Activated T-cell treated with anti-CD3 and anti-CD28 coated beads, Interleukin-2, amount 50 U/mL, for 48 hours (primary cell): ENCODE measurements around the gene UGT2A2.
"Not testable (repeated sequence)": the region's sequence is repeated elsewhere in the genome, so short reads cannot be mapped to it uniquely, and the experiment has no call there.

Experiments
- DNase-seq, 2 experiments: peaks; one replicate each; pipeline ENCODE4 v3.0.0-alpha.2; 2020

UGT2A2 gene

DNA sequence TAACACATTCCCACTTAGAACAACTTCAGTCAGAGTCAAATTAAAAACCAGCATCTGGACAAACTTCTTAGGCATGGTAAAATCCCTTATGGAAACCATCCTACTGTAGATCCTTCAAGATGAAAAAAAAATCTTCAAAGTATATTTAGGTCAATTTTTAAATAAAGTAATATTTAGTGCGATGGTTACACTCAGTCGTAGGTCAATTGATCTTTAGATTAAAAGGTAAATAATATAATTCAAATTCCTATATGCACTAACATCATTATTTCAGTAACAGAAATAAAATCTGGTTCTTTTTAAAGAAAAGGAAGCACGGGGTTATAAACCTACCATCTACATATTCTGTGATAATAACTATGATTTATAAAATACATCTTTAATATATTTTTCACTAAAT, at the start of gene UGT2A2:
UGT2A2 (minus strand) TSS at position 101 of the 400 bp plus-strand sequence; CDS start at position 99, 2 bp downstream.
- no peak for DNase-seq

GRCh38 chr4:69684804-69685203, 45.4 kb upstream of the UGT2A2 start:
- no peak for DNase-seq

- no peak for DNase-seq
Observed at GRCh38 chr4:69668680-69669079, 29.2 kb upstream of the UGT2A2 start.

GRCh38 chr4:69664009-69664408, 24.6 kb upstream of the UGT2A2 start:
- not testable (repeated sequence) for DNase-seq

DNA sequence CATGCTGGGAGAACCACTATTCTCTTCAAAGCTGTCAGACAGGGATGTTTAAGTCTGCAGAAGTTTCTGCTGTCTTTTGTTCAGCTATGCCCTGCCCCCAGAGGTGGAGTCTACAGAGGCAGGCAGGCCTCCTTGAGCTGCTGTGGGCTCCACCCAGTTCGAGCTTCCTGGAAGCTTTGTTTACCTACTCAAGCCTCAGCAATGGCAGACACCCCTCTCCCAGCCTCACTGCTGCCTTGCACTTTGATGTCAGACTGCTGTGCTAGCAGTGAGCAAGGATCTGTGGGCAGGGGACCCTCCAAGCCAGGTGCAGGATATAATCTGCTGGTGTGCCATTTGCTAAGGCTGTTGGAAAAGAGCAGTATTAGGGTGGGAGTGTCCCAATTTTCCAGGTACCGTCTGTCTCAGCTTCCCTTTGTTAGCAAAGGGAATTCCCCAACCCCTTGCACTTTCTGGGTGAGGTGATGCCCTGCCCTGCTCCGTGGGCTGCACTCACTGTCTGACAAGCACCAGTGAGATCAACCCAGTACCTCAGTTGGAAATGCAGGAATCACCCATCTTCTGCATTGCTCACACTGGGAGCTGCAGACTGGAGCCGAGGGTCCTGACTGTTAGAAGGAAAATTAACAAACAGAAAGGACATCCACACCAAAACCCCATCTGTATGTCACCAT, 21.8 kb upstream of the UGT2A2 start:
- not testable (repeated sequence) for DNase-seq

GRCh38 chr4:69658133-69658532, 18.7 kb upstream of the UGT2A2 start:
- DNase-seq: no peak

DNA sequence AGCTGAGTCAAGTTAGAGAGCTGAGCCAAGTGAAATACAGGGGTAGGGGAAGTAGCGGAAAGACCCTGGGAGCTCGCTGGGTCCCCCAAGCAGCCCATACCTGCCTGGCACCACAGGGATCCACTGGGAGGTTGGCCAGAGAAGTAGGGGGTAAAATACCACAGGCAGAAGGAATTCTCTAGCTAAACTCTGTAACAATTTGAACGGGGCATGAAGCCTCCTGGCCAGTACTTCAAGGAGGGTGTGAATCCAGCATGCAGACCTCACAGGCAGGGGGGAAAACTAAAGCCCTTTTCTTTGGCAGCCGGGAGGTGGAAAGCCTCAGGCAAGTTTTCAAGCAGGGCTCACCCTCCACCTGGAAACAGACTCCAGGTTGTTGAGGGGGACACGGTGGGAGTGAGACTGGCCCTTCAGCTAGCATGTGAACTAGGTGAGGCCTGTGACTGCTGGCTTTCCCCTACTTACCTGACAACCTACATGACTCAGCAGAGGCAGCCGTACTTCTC, 17.3 kb upstream of the UGT2A2 start:
- DNase-seq: no peak

GRCh38 chr4:69653147-69653546, 13.7 kb upstream of the UGT2A2 start, which contains the start of gene UGT2A1:
Gene UGT2A1 (minus strand): TSS chr4:69653247. CDS start chr4:69647644, 5,603 bp downstream.
- DNase-seq: no peak

DNA sequence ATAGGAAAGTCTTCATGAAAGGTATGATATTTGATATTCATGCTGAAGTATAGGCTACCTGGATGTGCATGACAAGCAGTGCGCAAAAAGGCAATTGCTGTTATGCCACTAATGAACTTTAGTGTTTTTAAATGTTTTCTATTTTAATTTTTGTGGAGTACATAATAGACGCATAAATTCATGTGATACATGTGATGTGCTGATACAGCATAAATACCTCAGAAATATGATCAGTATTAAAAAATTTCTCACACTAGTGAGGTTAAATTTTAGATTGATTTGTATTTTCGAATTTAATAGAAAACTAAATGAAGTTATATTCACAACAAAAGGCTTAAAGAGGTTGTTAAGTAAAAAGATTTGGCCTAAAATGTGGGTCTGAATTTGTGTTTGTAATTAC, 11.4 kb upstream of the UGT2A2 start:
- no peak for DNase-seq

GRCh38 chr4:69649629-69650028, 10.2 kb upstream of the UGT2A2 start:
- no peak for DNase-seq

DNA sequence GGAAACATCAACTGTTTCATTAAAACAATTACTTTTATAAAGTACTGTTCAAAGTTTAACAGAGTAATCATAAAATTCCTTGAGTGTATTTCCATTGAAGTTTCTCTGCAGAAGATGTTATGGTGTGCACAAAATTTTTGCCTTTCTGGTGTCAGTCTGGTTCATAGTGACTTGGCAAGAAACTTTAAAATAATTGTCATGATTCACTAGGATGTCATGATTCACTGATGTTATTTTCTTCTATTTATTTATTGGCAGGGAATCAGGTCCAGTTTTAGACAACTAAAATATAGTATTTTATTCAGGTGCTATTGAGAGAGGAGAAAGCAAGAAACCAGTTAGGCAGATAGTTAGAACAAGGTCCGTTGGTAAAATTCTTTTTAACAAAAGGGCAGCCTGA, 9.8 kb upstream of the UGT2A2 start:
- no peak for DNase-seq

DNA sequence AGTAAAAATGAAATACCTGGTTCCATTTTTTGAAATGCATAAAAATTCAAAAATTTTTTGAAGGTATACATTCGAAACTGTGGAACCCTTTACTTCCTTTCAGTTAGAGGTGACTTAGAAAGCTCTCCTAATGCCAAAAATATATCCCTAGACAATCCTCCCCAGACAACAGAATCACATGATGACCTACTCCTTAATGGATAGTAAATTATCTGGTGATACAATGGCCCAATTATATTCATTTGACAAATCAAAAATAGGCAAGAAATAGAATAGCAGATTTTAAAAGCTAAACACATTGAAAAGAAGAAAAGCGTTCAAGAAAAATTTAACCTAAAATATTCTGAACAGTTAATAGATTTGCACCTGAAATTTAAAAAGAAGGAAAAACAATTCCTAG, 3.5 kb upstream of the UGT2A2 start:
- no peak for DNase-seq

DNA sequence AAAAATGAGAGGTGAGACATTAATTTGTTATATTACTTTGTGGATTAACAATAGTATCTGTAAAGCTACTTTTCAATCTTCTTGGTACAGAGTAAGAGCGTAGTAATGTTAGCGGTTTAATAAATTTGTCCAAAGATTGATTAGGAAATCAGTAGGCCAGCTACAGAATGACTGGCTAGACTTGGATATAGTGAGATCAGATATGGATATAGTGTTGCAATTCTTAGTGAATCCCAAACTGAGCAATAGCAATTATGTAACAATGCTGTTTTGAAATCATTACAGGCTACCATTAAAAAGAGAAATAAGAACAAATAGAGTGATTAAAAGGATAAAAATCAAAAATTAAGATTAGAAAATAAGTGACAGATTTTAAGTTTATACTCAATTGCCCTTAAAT, 847 bp upstream of the UGT2A2 start:
- DNase-seq: no peak

GRCh38 chr4:69617083-69617694, 22.3 kb downstream of the UGT2A2 start:
- DNase-seq: no peak

DNA sequence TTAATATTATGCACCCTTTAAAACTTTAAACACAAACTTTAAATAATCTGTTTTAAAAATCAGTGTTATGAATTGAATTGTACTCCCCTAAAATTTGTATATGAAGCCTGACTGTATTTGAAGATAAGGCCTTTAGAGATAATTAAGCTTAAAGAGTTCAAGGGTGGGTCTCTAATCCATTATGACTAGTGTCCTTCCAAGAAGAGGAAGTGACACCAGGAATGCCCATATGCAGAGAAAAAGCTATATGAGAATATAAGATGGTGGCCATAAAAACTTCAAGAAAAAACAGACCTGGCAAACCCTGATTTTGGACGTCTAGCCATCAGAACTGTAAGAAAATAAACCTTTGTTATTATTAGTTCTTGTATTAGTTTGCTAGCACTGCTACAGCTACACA, 29.0 kb downstream of the UGT2A2 start:
- no peak for DNase-seq

DNA sequence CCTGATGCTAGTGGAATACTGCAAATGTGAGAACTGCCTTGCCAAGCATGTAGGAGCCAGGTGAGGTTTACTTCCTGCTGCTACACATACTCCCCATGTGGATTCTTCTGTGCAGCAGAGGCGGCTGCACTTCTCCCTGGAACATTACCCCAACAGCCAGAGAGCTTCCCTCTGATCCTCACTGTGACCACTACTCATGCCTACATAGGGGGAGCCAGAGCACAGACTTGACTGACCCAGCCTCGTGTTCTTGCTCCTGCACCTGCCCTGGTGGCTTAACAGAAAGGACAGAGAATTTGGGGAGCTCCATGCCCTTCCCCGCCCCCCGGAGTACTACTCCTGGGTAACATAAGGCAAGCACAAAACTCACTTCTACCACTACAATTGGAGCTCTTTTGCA, 38.4 kb downstream of the UGT2A2 start:
- DNase-seq: no peak

DNA sequence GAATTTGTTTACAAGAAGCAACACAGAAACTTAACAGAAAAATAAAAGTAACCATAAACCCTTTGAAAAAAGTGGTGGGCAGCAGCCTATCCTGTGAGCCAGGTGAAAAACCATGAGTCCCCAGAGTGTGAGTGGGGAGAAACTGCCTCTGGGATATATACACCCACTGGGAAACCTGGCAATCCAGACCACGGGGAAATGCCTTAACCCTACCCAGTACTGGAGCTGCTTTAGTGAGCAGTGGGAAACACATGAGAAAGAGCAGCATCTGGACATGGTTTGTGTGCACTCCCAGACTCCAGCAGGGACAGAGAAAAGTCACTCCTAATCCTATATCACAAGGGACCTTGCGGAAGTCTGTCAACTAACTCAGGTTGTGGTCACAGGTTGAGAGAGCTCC, 39.4 kb downstream of the UGT2A2 start:
- no peak for DNase-seq

DNA sequence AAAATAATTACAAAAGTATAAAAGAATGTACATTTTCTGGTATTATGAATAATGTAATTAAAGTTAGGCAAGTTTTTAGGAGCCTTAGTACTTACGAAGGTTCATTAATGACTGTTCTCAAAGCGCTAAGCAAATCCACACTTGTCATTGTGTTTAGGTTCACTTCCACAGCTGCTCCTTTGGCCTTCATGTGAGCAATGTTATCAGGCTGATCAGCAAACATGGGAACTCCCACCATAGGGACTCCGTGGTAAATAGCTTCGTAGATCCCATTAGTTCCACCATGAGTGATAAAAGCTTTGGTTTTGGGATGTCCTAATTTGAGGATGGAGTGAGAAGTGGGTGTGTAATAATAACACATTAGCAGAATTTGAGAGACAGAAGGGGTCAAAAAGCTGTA, 45.1 kb downstream of the UGT2A2 start:
- no peak for DNase-seq

DNA sequence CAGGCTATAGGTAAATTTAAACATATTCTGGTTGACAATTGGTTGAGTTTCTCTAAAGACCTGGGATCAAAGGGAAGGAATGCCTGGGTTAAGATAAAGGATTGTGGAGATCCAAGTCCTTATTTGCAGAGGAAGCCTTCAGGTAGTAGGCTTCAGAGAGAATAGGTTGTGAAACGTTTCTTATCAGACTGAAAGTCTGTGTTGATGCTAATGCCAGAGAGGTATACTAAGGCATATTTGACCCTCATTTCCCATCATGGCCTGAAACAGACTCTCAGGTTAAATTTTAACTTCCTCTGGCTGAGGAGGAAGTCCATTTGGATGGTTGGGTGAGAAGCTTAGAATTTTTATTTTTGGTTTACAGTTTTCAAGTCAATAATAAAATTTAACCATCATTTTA, 48.1 kb downstream of the UGT2A2 start:
- DNase-seq: no peak

GRCh38 chr4:69589884-69590283, 49.6 kb downstream of the UGT2A2 start:
- no peak for DNase-seq

DNA sequence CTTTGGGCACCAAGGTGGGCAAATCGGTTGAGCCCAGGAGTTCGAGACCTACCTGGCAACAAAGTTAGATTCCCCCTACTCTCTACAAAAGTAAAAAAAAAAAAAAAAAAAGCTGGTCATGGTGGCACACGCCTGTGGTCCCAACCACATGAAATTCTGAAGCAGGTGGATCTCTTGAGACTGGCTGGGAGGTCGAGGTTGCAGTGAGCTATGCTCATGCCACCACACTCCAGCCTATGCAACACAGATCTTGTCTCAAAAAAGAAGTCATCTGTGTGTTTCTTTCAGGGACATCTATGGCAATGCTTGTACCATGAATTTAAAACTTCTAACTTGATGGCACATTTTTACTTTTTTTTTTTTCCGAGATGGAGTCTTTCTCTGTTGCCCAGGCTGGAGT, 55.3 kb downstream of the UGT2A2 start:
- DNase-seq: no peak

DNA sequence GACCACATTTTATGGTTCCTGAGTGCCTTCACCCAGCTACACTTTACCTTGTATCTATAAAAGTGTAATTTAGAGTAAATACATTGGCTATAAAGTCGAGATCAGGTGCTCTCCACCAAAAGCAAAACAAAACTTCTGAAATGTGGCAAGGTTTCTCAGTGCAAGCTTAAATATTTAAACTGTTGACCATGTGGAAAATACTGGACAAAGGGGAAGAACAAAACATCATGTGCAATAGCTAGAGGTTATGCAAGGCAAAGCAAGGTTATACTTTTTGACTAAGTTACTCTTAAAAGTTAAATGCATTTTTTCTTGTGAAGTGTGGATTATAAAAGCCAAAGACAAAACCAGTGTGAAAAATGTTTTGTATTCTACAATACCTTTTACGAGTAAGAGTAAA, 55.9 kb downstream of the UGT2A2 start:
- DNase-seq: no peak

DNA sequence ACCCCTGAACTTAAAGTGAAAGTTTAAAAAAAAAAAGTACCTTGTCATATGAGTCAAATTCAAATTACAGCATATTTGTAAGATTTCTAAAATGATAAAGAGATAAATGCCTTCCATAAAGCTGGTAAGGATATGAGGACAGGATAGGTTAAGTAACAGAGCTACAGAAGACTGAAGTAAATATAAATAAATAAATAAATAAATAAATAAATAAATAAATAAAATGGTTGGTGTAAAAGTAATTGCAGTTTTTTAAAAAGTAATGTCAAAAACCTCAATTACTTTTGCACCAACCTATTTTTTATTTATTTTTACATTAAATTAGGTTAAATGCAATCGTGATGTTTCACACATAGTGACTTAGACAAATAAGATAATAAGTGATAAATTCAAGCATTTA, 62.2 kb downstream of the UGT2A2 start:
- DNase-seq: no peak

- DNase-seq: no peak
Observed at GRCh38 chr4:69576251-69576877, 63.1 kb downstream of the UGT2A2 start.
